A549 (cell line): Measurements from ENCODE around the gene FSD1.

ENCODE experiments used
- JUN ChIP-seq, 2 experiments: fragments of >200 bp; sonication (Bioruptor Twin); formaldehyde crosslinking; IDR thresholded peaks; 2 replicates in 1 of 2; 3 replicates in 1 of 2; pipeline ENCODE4 v1.6.1; 2016 to 2017
- POLR2A ChIP-seq: IDR thresholded peaks from 2 replicates; pipeline ENCODE4 v1.6.1; 2012; ENCODE audit warnings: mild to moderate bottlenecking, low read length
- SMC3 ChIP-seq: fragments of >200 bp; sonication (Bioruptor Twin); formaldehyde crosslinking; IDR thresholded peaks from 3 replicates; pipeline ENCODE4 v1.6.1; 2018; ENCODE audit warnings: inconsistent platforms
- SREBF2 ChIP-seq: fragments of 450-650 bp; IDR thresholded peaks from 2 replicates; pipeline ENCODE4 v1.6.1; 2014; ENCODE audit warnings: mild to moderate bottlenecking, moderate library complexity
- USF2 ChIP-seq: fragments of 450-650 bp; IDR thresholded peaks from 2 replicates; pipeline ENCODE4 v1.6.1; 2014; ENCODE audit warnings: antibody characterized with exemption
- TF ChIP-seq, protein P1 (sequence below): fragments of >200 bp; sonication (Bioruptor Twin); formaldehyde crosslinking; IDR thresholded peaks from 3 replicates; pipeline ENCODE4 v1.5.1; 2016
- TF ChIP-seq, protein P2 (sequence below): IDR thresholded peaks from 2 replicates; pipeline ENCODE4 v1.6.1; 2012

- TF ChIP-seq, protein P1, sequence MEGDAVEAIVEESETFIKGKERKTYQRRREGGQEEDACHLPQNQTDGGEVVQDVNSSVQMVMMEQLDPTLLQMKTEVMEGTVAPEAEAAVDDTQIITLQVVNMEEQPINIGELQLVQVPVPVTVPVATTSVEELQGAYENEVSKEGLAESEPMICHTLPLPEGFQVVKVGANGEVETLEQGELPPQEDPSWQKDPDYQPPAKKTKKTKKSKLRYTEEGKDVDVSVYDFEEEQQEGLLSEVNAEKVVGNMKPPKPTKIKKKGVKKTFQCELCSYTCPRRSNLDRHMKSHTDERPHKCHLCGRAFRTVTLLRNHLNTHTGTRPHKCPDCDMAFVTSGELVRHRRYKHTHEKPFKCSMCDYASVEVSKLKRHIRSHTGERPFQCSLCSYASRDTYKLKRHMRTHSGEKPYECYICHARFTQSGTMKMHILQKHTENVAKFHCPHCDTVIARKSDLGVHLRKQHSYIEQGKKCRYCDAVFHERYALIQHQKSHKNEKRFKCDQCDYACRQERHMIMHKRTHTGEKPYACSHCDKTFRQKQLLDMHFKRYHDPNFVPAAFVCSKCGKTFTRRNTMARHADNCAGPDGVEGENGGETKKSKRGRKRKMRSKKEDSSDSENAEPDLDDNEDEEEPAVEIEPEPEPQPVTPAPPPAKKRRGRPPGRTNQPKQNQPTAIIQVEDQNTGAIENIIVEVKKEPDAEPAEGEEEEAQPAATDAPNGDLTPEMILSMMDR: 0 out of 3 replicates have a peak, but pooled peaks have one; percentile 23
- TF ChIP-seq SMC3 (peak; percentile 32; the same call in 1 of the 3 replicates), POLR2A (no peak), JUN (IDR thresholded peaks at IDR 0.05) (no peak), USF2 (no peak), SREBF2 (no peak)
- TF ChIP-seq, protein P2, sequence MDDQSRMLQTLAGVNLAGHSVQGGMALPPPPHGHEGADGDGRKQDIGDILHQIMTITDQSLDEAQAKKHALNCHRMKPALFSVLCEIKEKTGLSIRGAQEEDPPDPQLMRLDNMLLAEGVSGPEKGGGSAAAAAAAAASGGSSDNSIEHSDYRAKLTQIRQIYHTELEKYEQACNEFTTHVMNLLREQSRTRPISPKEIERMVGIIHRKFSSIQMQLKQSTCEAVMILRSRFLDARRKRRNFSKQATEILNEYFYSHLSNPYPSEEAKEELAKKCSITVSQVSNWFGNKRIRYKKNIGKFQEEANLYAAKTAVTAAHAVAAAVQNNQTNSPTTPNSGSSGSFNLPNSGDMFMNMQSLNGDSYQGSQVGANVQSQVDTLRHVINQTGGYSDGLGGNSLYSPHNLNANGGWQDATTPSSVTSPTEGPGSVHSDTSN: no peak
These were observed 65.5 kb downstream of the FSD1 start for GRCh38 chr19:4369888-4370260.
